Spleen (tissue), 11 donors: ENCODE data around the gene TMEM245. TPM values are rescaled to one million over a fixed set of nuclear protein-coding genes. Genes with fewer than 3 reads are reported as not detected.

Experiments
- DNase-seq: peaks from one replicate; pipeline ENCODE4 v3.0.0-alpha.2; 2020
- H3K27ac ChIP-seq, 8 donors: fragments of 200-600 bp; sonication (generic) in 7 of 8; 1 replicate in 4 of 8; 2 replicates in 4 of 8; pipeline versions ENCODE4 v1.5.0 to v1.8.0; 2016 to 2021; ENCODE audit warnings: inconsistent platforms in 4 of 8, mild to moderate bottlenecking in 4 of 8, moderate library complexity in 1 of 8
- H3K27me3 ChIP-seq, 7 donors: fragments of 200-600 bp; sonication (generic) in 6 of 7; replicated peaks in 1 of 7; 1 replicate in 4 of 7; 2 replicates in 3 of 7; pipeline versions ENCODE4 v1.5.0 to v1.8.0; 2016 to 2021; ENCODE audit warnings: inconsistent platforms in 3 of 7, mild to moderate bottlenecking in 1 of 7
- H3K36me3 ChIP-seq, 6 donors: fragments of 200-600 bp; sonication (generic) in 5 of 6; 1 replicate in 4 of 6; 2 replicates in 2 of 6; pipeline versions ENCODE4 v1.5.0 to v1.8.0; 2016 to 2021; ENCODE audit warnings: inconsistent platforms in 2 of 6
- H3K4me1 ChIP-seq, 6 donors: fragments of 200-600 bp; sonication (generic) in 5 of 6; 1 replicate in 3 of 6; 2 replicates in 3 of 6; pipeline versions ENCODE4 v1.5.0 to v1.8.0; 2016 to 2021; ENCODE audit warnings: inconsistent platforms in 3 of 6
- H3K4me3 ChIP-seq, 8 donors: fragments of 200-600 bp; sonication (generic) in 7 of 8; 1 replicate in 4 of 8; 2 replicates in 4 of 8; pipeline versions ENCODE4 v1.5.0 to v1.8.0; 2016 to 2021; ENCODE audit warnings: inconsistent platforms in 4 of 8, mild to moderate bottlenecking in 4 of 8, moderate library complexity in 2 of 8
- H3K9me3 ChIP-seq, 8 donors: fragments of 200-600 bp; sonication (generic) in 7 of 8; 1 replicate in 4 of 8; 2 replicates in 4 of 8; pipeline versions ENCODE4 v1.5.0 to v1.8.0; 2016 to 2021; ENCODE audit warnings: inconsistent platforms in 4 of 8
- CTCF ChIP-seq, 11 experiments: fragments of 200-600 bp in 7 of 11; fragments of 450-650 bp in 4 of 11; sonication (generic) in 4 of 11; IDR thresholded peaks in 8 of 11; conservative IDR thresholded peaks in 3 of 11; 1 replicate in 7 of 11; 2 replicates in 4 of 11; pipeline versions ENCODE4 v1.4.0 to v1.8.0; 2016 to 2021; ENCODE audit warnings: antibody characterized with exemption in 11 of 11, inconsistent platforms in 4 of 11, mild to moderate bottlenecking in 1 of 11
- POLR2A ChIP-seq, 3 donors: fragments of 450-650 bp; IDR thresholded peaks; one replicate each; pipeline ENCODE4 v1.5.1; 2017; ENCODE audit warnings: antibody characterized with exemption in 3 of 3, mild to moderate bottlenecking in 1 of 3
- POLR2AphosphoS5 ChIP-seq, 3 donors: sonication (generic); formaldehyde crosslinking; IDR thresholded peaks; one replicate each; pipeline ENCODE4 v1.5.1; 2017; ENCODE audit warnings: antibody characterized with exemption in 3 of 3
- WGBS, 5 donors: extraction: QIAGEN DNeasy Blood & Tissue Kit in 3 of 5; methylation state at CpG; one replicate each; pipeline versions ENCODE4 v1.1.5 to v1.1.7; 2013 to 2018; 5-methylcytosine and 5-hydroxymethylcytosine counted together
- intact Hi-C: fragments of 100-400 bp; cut with DNase I; formaldehyde crosslinking; loops from one replicate; pipeline ENCODE4 v1.15.0; 2023; ENCODE audit warnings: low total_unique reads
- polyA plus RNA-seq, 3 donors: library from polyadenylated mRNA; stranded (reverse); fragments of 200-250 nt; gene quantifications; one replicate each; pipeline ENCODE4 v1.2.1, GENCODE V29; 2013
- total RNA-seq, 7 donors: library from RNA; depleted of rRNA in 3 of 7; stranded (reverse); fragments of >200 nt in 3 of 7; fragmentation: NEBNext Ultra II Directional in 4 of 7; extraction: Animal tissue kit (Norgen Biotek cat#: 25700) in 4 of 7; gene quantifications; one replicate each; pipeline versions ENCODE4 v1.1.0 to v1.2.1, GENCODE V29; 2016 to 2021
- donor health status: healthy with polysubstance abuse.
- donor health status: DM: no; HTN: no; CAD: no; lungs with moderate emphysema.
- donor health status: DM: no; HTN: no; CAD: no.
- donor health status: Bipolar disorder and iron deficiency.
- donor health status: healthy.
- donor health status: DM: no; HTN: no; CAD: no.
- donor health status: DM: yes; HTN: yes; CAD: no.

Gene TMEM245
- total and polyA plus RNA-seq, 10 donors: 3.2 to 71.6 (median 37.9) TPM

GRCh38 chr9:109072821-109073435 is 46.8 kb downstream of the TMEM245 start:
- H3K27me3 ChIP-seq: no peaks in the 10 kb centered on the region
- intact Hi-C loops: no loop called here
- no peak for TF ChIP-seq POLR2A (IDR thresholded peaks at IDR 0.05)
- TF ChIP-seq POLR2AphosphoS5 (IDR thresholded peaks at IDR 0.05): no peak
- no peaks in the 10 kb centered on the region for H3K9me3 ChIP-seq
- DNase-seq: no peak
- 68 to 87% (median 74%) methylated on average over 2 of the region's 2 CpGs for WGBS, 5 donors
- H3K36me3 ChIP-seq: peaks cover 0 to 96% (median 34%) of the 10 kb centered on the region in 6 donors
- peak overlapping the region in 2 of 8 donors; percentile 48 to 56 for H3K27ac ChIP-seq
- no peak overlapping the region for H3K4me3 ChIP-seq
- H3K4me1 ChIP-seq: peaks cover 0 to 6% (median 0%) of the 10 kb centered on the region in 6 donors

GRCh38 chr9:109072133-109072692 is 47.5 kb downstream of the TMEM245 start:
- Histone ChIP-seq H3K36me3 (peaks cover 0 to 96% (median 34%) of the 10 kb centered on the region in 6 donors), H3K4me1 (peaks cover 0 to 6% (median 0%) of the 10 kb centered on the region in 6 donors), H3K27me3 (no peaks in the 10 kb centered on the region), H3K9me3 (no peaks in the 10 kb centered on the region), H3K4me3 (no peak overlapping the region), H3K27ac (peak overlapping the region in 2 of 8 donors; percentile 48 to 56)
- no peak for DNase-seq
- no peak for TF ChIP-seq POLR2A (IDR thresholded peaks at IDR 0.05)
- no peak for TF ChIP-seq CTCF (IDR thresholded peaks at IDR 0.05 in 8 of 11, conservative IDR thresholded peaks at IDR 0.05 in 3 of 11)
- TF ChIP-seq POLR2AphosphoS5 (IDR thresholded peaks at IDR 0.05): no peak
- WGBS, 5 donors: 90 to 97% (median 93%) methylated on average over 8 of the region's 8 CpGs
- intact Hi-C loops: no loop called here

GRCh38 chr9:109068764-109069163 is 51.0 kb downstream of the TMEM245 start:
- no peaks in the 10 kb centered on the region for H3K27me3 ChIP-seq
- H3K9me3 ChIP-seq: no peaks in the 10 kb centered on the region
- no peak overlapping the region for H3K4me3 ChIP-seq
- intact Hi-C loops: no loop called here
- no peak for DNase-seq
- peak overlapping the region in 1 of 8 donors; percentile 13 for H3K27ac ChIP-seq
- no peak for TF ChIP-seq CTCF (IDR thresholded peaks at IDR 0.05 in 8 of 11, conservative IDR thresholded peaks at IDR 0.05 in 3 of 11)
- WGBS, 5 donors: 75 to 89% (median 86%) methylated on average over 1 of the region's 1 CpG
- H3K36me3 ChIP-seq: peaks cover 0 to 100% (median 56%) of the 10 kb centered on the region in 6 donors
- peaks cover 0 to 6% (median 0%) of the 10 kb centered on the region in 6 donors for H3K4me1 ChIP-seq

- no peak for TF ChIP-seq POLR2A (IDR thresholded peaks at IDR 0.05)
- no peak for TF ChIP-seq CTCF (IDR thresholded peaks at IDR 0.05 in 8 of 11, conservative IDR thresholded peaks at IDR 0.05 in 3 of 11)
- TF ChIP-seq POLR2AphosphoS5 (IDR thresholded peaks at IDR 0.05): no peak
- no peaks in the 10 kb centered on the region for H3K9me3 ChIP-seq
- H3K27me3 ChIP-seq: no peaks in the 10 kb centered on the region
- H3K27ac ChIP-seq: no peak overlapping the region
- H3K4me1 ChIP-seq: peaks cover 0 to 6% (median 0%) of the 10 kb centered on the region in 6 donors
- intact Hi-C loops: no loop called here
- peaks cover 3 to 100% (median 65%) of the 10 kb centered on the region in 6 donors for H3K36me3 ChIP-seq
- no peak overlapping the region for H3K4me3 ChIP-seq
- no peak for DNase-seq
- 94 to 98% (median 97%) methylated on average over 2 of the region's 2 CpGs for WGBS, 5 donors
Measured at GRCh38 chr9:109064963-109065702, 54.6 kb downstream of the TMEM245 start.
